GM12878 (cell line): ENCODE data around the gene PCNX4. TPM values are rescaled to one million over a fixed set of nuclear protein-coding genes. Genes with fewer than 3 reads are reported as not detected.
A peak's percentile ranks its signal among the peaks of the same experiment; 100 is the strongest.

ENCODE experiments used
- ATF3 ChIP-seq: IDR thresholded peaks from 2 replicates; pipeline ENCODE4 v1.6.1; 2011; ENCODE audit warnings: low read depth, mild to moderate bottlenecking, low read length, moderate library complexity, borderline replicate concordance; ENCODE audit errors: extremely low read depth
- CTCF ChIP-seq, 3 experiments: IDR thresholded peaks in 2 of 3; conservative IDR thresholded peaks in 1 of 3; 2 replicates each; pipeline ENCODE4 v1.5.1; 2011; ENCODE audit warnings: low read depth in 3 of 3, low read length in 3 of 3, mild to moderate bottlenecking in 3 of 3, control low read depth in 2 of 3, moderate library complexity in 2 of 3, inconsistent platforms in 1 of 3, mixed read lengths in 1 of 3; ENCODE audit not compliant: control insufficient read depth in 2 of 3, insufficient read depth in 1 of 3; ENCODE audit errors: extremely low read depth in 1 of 3
- E2F8 ChIP-seq: fragments of 450-650 bp; IDR thresholded peaks from 2 replicates; pipeline ENCODE4 v1.6.1; 2018; ENCODE audit warnings: mild to moderate bottlenecking, low read depth, moderate library complexity; ENCODE audit not compliant: partially characterized antibody
- FOS ChIP-seq: IDR thresholded peaks from 3 replicates; pipeline ENCODE4 v1.6.1; 2011; ENCODE audit warnings: borderline replicate concordance; ENCODE audit not compliant: insufficient read length; ENCODE audit errors: extremely low read depth
- HDGF ChIP-seq: fragments of 450-650 bp; IDR thresholded peaks from 2 replicates; pipeline ENCODE4 v1.6.1; 2016; ENCODE audit warnings: antibody characterized with exemption
- HSF1 ChIP-seq: fragments of 150-350 bp; IDR thresholded peaks from 2 replicates; pipeline ENCODE4 v1.6.1; 2014; ENCODE audit warnings: mild to moderate bottlenecking, low read depth, low read length
- KLF5 ChIP-seq: fragments of 450-650 bp; IDR thresholded peaks from 2 replicates; pipeline ENCODE4 v1.6.1; 2014; ENCODE audit warnings: mild to moderate bottlenecking; ENCODE audit not compliant: partially characterized antibody
- MTA2 ChIP-seq: fragments of 450-650 bp; IDR thresholded peaks from 2 replicates; pipeline ENCODE4 v1.6.1; 2016; ENCODE audit warnings: low read depth, mild to moderate bottlenecking, moderate library complexity
- NFIC ChIP-seq: IDR thresholded peaks from 2 replicates; pipeline ENCODE4 v1.6.1; 2012; ENCODE audit warnings: low read depth, mild to moderate bottlenecking, inconsistent platforms, low read length, moderate library complexity
- POU2F2 ChIP-seq: IDR thresholded peaks from 3 replicates; pipeline ENCODE4 v1.6.1; 2011; ENCODE audit warnings: low read depth, mild to moderate bottlenecking, low read length, borderline replicate concordance
- ZNF687 ChIP-seq: fragments of 450-650 bp; IDR thresholded peaks from 2 replicates; pipeline ENCODE4 v1.6.1; 2017; ENCODE audit warnings: mild to moderate bottlenecking, moderate library complexity
- ZSCAN29 ChIP-seq: fragments of 450-650 bp; IDR thresholded peaks from 2 replicates; pipeline ENCODE4 v1.6.1; 2017; ENCODE audit warnings: mild to moderate bottlenecking, moderate library complexity
- ZZZ3 ChIP-seq: IDR thresholded peaks from 2 replicates; pipeline ENCODE4 v1.6.1; 2011; ENCODE audit warnings: low read depth; ENCODE audit not compliant: control insufficient read depth, insufficient read length
- polyA plus RNA-seq, 11 experiments: library from polyadenylated mRNA; depleted of rRNA in 4 of 11; unstranded in 6 of 11; stranded (reverse) in 5 of 11; fragments of >200 nt; fragmentation: Nextera tagmentation in 4 of 11; fragmentation: Illumina TruSeq in 1 of 11; extraction: Ambion mirVana in 4 of 11; extraction: Trizol in 1 of 11; gene quantifications; 1 replicate in 1 of 11; 2 replicates in 10 of 11; pipeline versions ENCODE4 v1.2.1 to v1.2.3, GENCODE V29; 2011 to 2016; ENCODE audit warnings: inconsistent platforms in 2 of 11, missing spikeins in 2 of 11, low read depth in 1 of 11
- total RNA-seq, 4 experiments: library from RNA; depleted of rRNA in 3 of 4; stranded (reverse); fragments of >200 nt in 3 of 4; fragmentation: Illumina TruSeq in 1 of 4; extraction: Trizol in 1 of 4; gene quantifications; 2 replicates each; pipeline versions ENCODE4 v1.2.1 to v1.2.3, GENCODE V29; 2013 to 2021

PCNX4 gene
- total and polyA plus RNA-seq, 10 of the 15 experiments (the other 5 are each of a cell fraction or from before 2014, with no cell fraction given): 13.8 to 56.6 (median 39.4) TPM

- TF ChIP-seq ZNF687 (peak; percentile 80), ZSCAN29 (no peak), POU2F2 (peak; percentile 99), KLF5 (peak; percentile 98), MTA2 (peak; percentile 84), ZZZ3 (no peak), FOS (no peak), HSF1 (no peak), E2F8 (no peak), NFIC (peak; percentile 91), CTCF (IDR thresholded peaks at IDR 0.05 in 2 of 3, conservative IDR thresholded peaks at IDR 0.05 in 1 of 3; ENCODE audit: control insufficient read depth in 2 of 3, extremely low read depth in 1 of 3, insufficient read depth in 1 of 3, low read depth in 3 of 3, low read length in 3 of 3) (no peak), ATF3 (no peak), HDGF (no peak)
Observed at GRCh38 chr14:60212503-60213371, 121.0 kb downstream of the PCNX4 start (continued).
